ENCODE data around the gene LRMDA.

LRMDA gene

DNA sequence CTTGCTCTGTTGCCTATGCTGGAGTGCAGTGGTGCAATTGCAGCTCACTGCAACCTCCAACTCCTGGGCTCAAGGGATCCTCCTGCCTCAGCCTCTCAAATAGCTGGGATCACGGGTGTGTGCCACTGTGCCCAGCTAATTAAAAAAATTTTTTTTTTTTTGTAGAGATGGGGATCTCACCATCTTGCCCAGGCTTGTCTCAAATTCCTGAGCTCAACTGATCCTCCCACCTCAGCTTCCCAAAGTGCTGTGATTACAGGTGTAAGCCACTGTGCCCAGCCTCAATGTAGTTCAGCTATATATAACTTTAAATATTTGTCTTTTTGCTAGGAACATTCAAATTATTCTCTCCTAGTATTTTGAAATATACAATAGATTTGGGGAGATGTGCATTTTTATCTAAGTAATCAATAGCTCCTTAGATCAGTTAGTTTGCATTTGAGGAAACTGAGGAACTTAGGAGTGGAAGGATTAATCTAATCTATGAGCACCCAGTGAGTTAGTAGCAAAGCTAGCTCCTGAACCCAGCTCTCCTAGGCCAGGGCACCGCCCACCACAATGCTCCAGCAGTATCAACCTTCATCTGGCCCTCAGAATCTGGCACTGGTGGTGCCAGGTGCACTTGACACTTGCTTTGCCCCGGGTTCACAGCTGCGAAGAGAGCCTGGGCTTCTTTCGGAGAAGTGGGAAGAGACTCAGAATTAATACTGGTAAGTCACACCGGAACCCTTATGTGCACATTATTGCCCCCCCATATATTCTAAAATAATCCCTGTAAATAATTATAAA lies 5.9 kb upstream of the LRMDA start:
- no peak for DNase-seq

DNA sequence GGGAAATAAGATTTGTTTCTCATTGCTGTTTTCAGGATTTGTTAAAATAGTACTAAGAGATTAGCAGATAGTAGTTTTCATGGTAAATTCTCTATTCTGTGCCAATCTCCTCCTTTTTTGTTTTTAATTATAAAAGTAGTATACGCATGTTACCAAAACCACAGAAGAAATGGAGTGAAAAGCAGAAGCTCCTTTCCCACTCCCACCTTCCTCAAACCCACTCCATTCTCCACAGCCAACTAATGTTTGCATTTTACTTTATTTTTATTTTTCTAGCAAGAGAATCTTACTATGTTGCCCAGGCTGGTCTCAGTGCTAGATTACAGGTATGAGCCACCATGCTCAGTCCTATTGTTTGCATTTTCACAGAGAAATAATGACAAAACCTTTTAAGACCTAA lies 4.5 kb upstream of the LRMDA start:
- no peak for DNase-seq

DNA sequence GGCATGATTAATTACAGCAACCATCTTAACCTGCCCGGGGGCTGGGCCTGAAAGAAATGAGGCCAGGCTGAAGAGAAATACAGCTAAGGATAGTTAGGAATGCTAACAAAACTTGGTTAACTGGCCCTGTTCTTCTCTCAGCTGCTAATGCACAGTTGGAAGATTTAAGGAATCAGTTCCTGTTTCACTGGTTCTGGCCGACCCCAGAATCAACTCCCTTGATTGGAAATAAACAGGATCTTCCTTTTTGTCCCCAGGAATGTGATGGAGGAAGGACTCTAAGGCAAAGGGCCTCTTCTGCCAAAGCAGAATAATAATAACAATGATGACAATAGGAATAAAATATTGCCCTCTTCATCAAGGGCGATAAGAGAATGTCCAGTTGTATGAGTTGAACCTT lies 3.5 kb upstream of the LRMDA start:
- no peak for DNase-seq

DNA sequence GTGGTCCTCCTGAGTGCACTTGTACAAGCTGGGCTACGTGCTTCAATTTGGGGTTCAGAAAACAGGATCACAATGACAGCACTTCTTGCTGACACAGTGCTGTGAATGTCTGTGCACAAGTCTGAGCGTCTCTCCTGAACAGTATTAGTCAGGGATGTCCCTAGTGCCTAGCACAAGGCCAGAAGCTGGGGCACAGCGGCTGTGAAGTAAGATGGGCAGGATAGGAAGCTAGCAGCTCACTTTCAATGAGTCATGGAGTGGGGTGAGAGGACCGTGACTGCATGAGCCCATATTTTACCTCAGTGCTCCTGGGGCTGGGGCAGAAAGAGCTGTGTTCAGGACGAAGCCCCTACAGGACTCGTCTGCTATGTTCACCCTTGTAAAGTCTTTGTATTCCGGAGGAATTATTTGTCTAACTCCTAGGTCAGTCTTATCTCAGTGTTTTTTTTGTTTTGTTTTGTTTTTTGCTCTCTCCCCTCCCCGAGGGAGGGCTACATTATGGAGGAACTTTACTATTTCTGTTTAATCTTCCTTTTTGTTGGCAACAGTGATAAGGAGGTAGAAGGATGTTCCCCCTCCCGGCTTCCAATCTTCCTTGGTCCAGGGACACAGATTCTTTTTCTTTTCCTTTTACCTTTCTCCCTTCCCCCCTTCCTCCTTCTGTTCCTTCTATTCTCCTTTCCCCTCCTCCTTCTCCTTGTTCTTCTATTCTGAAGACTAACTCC lies 2.8 kb upstream of the LRMDA start:
- DNase-seq = no peak

DNA sequence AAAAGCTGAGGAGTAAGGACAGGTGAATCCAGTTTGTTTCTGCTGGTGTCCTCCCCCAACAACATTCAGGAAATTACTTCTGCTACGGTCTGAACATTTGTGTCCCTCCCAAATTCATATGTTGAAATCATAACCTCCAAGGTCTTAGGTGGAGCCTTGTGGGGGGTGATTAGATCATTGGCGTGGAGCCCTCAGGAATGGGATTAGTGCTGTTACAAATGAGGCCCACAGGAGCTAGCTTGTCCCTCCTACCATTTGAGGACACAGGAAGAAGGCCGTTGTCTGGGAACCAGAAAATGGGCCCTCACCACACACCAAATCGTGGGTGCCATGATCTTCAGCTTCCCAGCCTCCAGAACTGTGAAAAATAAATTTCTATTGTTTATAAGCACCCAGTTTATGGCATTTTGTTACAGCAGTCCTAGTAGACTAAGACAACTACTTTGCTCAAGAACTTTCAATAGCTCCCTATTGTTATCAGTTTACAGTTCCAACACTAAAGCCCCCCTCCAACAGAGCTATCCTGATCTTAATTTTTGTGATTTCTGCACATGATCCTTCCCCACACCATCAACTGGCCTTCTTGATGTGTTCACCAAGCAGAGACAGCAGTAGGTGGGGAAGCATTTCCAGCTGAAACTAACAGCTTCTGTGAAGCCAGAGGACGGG lies 2.1 kb upstream of the LRMDA start:
- no peak for DNase-seq

DNA sequence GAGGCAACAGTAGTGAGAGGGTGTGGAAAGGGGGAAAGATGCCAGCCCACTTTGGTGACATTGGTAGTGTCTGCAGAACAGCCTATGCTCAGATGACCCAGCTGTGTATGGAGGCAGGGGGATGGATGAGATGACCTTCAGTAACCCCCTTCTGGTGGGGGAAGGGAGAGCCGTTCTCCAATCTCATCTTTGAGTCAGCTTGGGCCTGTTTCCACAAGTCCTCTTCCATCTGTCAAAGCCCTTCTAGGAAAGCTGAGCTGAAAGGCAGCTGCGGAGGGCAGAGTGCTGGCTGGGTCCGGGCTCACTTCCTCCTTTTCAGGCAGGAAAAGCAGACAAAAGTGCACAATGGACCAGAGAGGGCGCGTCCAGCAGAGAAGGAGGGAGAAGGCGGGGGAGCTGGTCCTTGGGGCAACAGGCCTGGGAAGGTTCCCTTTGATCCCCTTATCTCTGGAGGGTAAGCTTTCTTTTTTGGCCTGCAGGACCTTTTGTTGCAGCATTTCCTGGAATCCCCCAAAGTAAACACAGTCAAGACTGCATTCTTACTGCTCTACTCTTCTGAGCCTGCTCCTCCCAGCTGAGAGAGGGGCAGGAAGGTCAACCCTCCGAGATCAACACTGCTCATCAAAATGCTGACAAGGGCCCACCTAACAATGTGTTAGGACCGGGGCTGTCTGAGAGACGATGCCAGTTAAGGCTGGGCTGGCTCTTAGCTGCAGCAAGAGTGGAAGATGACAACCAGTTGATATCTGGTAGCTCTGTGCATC lies 1.2 kb upstream of the LRMDA start:
- no peak for DNase-seq

DNA sequence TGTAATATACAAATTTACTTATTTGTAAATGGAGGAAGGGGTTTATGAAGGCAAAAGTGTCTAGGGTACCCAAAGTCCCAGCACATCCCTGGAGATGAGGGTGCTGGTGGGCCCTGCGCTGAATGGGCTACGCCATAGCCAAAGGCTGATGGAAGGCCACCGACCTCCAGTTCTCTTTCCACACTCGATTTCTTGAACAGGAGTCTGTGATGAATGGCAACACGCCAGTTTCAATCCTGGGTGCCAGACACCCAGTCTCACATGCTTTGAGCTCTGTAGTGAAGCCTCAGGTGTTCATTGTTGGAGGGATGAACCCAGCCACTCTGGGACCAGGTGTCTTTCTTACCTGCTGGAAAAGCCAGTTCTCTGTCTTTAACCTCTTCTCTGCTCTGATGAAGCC lies 752 bp downstream of the LRMDA start:
- no peak for DNase-seq

DNA sequence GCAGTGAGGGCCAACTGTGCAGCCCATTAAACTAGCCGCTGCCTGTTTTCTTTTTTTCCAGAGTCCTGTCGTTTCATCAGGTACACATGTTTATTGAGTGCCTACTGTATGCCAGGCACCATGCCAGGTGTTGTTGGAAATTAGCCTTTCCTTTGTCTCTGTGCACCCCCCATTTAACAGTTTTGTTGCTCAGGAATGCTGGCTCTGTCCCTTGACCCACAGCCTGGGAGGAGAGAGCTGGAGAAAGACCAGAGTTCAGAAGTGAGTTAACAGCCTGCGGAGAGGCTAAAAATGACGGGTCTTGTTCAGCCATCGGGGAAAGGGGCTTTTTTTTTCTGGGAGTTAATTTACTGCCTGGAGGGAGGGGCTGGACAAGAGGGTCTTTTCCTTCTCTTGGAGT lies 1.3 kb downstream of the LRMDA start:
- DNase-seq = no peak

DNA sequence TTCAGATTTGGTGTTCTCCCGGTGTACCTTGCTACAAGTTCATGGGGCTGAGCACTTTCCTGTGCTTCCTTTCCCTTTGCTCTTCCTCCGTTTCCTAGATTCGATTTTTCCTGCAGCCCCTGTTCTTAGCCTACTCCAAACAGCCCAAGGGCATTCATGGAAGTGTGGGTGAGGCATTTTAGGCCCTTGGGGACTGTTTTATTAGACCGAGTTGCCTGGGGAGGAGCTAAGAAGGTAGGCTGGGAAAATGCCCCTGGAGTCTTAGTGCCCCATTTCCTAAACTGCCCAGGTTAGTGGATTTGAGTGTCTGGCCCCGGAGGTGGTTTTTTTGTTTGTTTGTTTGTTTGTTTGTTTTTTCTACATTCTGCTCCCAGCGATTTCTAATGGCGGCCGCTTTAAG lies 1.8 kb downstream of the LRMDA start:
- DNase-seq = no peak

DNA sequence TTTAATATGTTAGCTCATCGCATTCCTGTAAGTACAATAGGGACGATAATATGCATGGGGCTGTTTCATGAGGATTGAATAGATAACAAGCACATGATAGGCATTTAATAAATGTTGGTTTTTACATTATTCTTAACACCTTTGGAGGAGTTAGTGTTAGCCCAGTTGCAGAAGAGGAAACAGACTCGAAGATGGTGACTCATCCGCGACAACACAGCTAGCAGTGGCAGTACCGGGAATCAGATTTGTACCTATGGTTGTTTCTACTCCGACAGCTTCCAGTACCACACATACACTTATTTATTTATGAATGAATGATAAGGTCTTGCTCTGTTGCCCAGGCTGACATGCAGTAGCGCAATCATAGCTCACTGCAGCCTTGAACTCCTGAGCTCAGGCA lies 2.9 kb downstream of the LRMDA start:
- DNase-seq = no peak

DNA sequence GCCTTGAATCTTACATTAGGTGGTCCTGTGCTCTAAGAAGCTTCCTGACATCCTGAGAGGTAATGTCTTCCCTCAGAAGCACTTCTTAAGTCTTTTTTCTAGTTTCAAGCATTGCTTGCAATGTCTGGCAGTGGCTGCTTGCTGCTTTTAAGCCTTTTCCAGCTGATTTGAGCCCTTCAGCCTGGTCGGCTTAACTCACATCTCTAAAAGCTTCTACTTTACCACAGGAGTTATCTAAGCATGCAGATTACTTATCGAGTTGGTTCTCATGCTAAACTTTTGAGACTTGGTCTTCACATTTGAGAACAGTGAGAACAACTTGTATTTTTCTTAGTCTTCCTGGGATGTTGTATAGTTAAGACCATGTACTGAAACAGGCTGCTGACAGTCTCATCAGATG lies 3.9 kb downstream of the LRMDA start:
- no peak for DNase-seq

DNA sequence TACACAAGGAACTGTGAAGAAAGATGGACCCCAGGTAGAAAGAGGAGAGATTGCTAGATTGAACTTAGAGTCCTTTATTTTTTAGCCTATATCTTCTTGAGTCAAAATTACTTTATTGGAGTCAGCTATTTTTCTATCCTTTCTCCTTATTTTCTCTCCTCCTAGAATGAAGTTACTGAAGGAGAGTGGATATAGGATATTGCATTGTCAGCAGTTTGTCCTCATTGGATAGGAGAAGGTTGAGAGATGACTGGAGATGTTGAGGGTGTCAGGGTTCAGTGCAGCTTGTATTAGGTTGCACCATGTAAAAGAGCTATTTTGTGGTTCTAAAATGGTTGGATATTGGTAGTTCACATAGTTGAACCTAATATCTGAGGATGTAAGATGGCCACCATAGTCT lies 5.5 kb downstream of the LRMDA start:
- no peak for DNase-seq

DNA sequence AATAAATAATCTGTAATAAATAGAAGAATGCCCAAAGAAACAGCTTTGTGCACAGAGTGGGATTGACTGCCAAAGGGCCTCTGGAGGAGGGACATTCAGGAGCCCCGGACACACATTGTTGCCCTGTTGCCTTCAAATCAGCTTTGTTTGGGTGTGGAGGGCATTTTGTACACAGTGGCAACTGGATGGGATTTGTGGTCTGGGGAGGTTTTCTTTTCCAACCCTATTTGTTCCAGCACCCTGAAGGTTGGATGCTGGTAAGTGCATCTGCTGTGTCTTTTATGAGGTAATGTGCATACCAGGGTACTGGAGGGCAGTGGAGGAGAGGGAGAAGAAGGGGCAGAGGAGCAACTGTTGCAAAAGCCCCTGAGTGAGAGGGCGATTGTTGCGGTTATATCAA lies 6.3 kb downstream of the LRMDA start:
- no peak for DNase-seq

DNA sequence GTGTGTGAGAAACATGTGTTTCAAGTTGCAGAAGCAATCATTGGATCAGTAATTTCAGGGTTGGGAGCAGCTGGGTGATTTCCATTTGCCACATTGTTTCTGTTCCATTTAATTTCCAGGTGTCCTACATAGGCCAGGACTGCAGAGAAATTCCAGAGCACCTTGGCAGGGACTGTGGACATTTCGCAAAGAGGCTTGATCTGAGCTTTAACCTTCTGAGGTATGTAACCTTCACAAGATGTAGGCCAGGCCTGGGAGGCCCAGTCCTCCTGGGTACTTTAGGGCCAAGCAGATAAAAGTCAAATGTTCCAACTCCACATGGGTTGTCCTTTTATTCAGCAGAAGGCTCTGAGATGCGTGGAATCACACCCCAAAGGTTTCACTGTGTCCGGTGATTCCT lies 6.9 kb downstream of the LRMDA start:
- no peak for DNase-seq

DNA sequence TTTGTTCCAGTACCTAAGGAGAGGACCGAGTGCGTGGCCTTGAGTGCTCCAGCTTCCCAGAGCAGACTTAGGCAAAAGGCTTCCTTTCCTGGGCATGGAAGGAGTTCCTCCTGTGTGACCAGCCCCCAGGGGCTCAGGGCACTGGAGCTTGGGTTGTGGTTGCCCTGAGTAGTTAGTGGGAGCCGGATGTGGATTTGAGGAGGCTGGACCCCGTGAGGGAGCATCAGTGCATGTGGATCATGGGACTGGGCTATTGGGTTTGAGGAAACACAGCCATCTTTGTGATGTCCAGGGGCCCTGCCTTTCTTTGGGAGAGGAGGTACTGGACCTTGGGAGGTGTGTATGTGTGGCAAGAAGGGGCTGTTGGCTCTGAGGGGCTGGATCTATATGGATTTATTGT lies 8.4 kb downstream of the LRMDA start:
- no peak for DNase-seq

DNA sequence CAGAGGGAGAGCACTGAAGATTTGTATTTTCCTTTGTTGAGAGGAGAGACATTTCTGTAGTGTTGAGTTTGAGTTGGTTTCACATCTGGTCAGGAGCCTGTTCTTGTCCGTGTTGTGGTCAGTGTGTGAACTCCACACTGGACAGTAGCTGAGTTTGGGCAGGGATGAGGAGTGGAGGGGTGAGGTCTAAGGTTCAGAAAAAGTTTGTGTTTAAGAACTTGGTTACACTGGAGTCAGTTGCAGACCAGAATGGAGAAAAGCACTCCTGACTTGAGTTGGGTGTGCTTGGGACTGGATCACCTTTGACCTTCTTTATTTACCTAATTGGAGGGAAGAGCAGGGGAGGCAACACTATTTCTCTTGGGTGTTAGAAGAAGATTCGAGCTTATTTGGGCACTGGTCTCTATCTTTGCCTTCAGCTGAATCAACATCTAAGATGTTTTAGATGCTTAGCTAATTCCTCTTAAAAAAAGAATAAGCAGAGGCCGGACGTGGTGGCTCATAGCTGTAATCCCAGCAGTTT lies 8.9 kb downstream of the LRMDA start:
- no peak for DNase-seq

DNA sequence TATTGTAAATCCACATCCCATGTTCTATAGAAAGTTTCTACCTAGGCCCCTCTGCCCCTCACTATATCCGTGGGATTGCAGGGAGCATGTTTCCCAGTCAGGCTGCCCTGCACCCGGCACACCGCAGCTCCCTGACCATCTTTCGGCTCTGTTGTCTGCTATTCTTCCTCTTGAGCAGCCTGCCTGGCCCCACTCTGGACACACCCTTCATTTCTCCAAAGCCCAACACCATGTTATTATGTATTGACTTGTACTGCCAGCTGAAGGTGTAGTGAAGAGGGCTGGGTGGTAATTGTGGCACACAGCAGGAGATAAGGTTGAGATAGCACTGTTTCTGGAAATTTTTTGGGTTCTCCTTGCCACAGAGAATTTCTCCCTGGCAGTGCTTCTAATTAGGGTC lies 9.8 kb downstream of the LRMDA start:
- DNase-seq = no peak

DNA sequence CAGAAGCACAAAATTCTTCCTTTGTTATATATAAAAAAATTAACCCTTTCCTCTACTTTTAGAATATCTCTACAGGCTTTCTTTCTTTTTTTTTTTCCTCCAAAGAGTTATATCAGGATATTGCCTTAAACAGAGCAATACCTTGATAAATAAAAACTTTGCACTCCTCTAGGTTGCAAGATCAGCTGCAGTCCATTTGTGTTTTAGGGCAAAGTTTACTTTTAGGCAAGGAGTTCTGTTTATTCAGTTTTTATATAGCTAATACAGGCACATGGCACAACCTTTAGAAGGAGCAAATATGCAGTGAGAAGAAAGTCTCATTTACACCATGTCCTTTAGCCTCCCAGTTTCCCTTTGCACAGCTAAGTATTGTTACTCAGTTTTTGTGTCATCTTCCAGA lies 10.3 kb downstream of the LRMDA start:
- no peak for DNase-seq

DNA sequence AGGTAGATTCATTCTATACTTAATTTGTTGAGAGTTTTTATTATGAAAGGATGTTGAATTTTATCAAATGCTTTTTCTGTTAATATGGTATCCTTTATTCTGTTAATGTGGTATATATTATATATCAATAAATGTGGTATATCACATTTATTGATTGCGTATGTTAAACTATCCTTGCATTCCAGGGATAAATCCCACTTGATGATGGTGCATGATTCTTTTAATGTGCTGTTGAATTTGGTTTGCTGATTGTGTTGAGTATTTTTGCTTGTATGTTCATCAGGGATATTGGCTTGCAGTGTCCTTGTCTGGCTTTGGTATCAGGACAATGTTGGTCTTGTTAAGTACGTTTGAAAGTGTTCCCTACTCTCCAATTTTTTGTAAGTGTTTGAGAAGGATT lies 11.9 kb downstream of the LRMDA start:
- DNase-seq = no peak

DNA sequence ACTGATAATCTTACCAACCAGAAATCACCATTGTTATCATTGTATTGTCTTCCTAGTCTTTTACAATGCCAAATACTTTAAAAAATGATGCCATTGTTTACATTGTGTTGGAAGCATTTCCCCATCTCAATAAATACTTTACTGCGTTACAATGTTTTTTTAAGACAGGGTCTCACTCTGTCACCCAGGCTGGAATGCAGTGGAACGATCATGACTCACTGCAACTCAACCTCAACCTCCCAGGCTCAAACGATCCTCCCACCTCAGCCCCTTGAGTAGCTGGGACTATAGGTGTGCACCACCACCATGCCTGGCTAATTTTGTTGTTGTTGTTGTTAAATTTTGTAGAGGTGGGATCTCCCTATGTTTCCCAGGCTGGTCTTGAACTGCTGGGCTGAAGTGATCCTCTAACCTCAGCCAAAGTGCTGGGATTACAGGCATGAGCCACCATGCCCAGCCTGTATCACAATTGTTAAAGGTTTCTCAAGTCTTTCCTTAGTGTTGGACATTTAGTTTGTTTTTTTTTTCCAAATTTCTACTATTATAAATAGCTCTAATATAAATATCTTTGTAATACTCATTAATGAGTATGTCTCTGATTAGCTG lies 13.5 kb downstream of the LRMDA start:
- no peak for DNase-seq

DNA sequence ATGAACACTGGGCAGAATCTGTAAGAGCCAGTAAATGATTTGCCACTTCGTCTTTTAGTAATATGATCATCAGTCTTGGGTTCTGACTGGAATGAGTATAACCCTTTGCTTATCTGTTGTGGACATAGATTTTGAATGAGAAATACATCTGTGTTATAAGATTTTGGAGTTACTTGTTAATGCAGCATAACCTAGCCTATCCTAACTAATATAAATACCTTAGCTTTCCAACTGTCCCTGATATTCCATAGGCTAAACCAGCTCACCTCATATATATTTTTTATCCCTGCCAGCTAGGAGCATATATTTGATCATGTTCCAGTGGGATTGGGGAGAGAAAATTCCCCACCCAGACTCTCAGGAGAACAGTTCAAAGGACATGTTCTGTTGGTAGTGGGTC lies 15.1 kb downstream of the LRMDA start:
- no peak for DNase-seq

DNA sequence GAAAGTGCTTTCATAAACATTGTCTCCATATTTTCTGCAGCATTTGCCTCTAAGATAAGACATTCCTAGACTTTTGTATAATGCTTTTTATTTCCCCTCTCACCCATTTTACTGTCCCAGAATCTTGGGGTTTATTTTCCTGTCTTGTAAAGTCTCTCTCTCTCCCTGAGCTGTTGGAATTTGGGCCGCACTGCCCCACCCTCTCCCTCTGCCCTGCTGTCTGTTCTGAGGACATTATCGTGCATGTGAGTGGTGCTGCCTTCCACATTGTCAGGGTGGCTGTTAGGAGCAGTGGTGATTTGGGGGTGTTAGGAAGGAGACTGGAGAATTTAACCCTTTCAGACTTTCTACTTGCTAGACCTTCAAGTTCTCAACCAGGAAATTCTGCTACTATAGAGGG lies 16.7 kb downstream of the LRMDA start:
- DNase-seq = no peak
